ENCODE results near the gene ESYT3.

DNA sequence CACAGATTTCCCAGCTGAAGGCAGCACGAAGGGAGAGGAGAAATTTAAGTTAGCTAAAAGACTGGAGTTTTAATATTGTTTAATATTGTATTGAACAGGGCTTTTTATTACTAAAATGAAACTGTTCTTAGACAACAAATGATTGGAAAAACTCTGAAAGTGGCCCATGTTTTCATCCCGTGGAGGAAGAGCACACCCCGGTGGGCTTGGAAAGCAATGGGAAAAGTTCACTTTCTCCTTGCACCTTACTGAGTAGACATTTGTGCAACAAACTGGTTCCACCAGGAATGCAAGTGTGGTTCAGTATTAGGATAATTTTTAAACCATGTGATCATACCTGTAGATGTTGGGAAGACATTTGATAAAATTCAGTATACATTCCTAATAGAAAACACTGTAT is 8.2 kb upstream of the ESYT3 start:
- TF ChIP-seq, protein P1, sequence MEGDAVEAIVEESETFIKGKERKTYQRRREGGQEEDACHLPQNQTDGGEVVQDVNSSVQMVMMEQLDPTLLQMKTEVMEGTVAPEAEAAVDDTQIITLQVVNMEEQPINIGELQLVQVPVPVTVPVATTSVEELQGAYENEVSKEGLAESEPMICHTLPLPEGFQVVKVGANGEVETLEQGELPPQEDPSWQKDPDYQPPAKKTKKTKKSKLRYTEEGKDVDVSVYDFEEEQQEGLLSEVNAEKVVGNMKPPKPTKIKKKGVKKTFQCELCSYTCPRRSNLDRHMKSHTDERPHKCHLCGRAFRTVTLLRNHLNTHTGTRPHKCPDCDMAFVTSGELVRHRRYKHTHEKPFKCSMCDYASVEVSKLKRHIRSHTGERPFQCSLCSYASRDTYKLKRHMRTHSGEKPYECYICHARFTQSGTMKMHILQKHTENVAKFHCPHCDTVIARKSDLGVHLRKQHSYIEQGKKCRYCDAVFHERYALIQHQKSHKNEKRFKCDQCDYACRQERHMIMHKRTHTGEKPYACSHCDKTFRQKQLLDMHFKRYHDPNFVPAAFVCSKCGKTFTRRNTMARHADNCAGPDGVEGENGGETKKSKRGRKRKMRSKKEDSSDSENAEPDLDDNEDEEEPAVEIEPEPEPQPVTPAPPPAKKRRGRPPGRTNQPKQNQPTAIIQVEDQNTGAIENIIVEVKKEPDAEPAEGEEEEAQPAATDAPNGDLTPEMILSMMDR (tag by site-specific recombination; IDR thresholded peaks at IDR 0.05), result no peak
- no peak for TF ChIP-seq ZNF362 (tag by site-specific recombination; IDR thresholded peaks at IDR 0.05)
- TF ChIP-seq ZNF121 (tag by site-specific recombination; IDR thresholded peaks at IDR 0.05), result no peak
- no peak for TF ChIP-seq KLF10 (tag by site-specific recombination; IDR thresholded peaks at IDR 0.05)
- no peak for TF ChIP-seq OSR2 (tag by site-specific recombination; IDR thresholded peaks at IDR 0.05)
- no peak for TF ChIP-seq ZFP3 (tag by site-specific recombination; IDR thresholded peaks at IDR 0.05; ENCODE audit: low read depth)
- TF ChIP-seq TCF7L2 (IDR thresholded peaks at IDR 0.05; ENCODE audit: borderline replicate concordance, low read depth, low read length), result no peak
- TF ChIP-seq GLIS2 (tag by site-specific recombination; IDR thresholded peaks at IDR 0.05), result no peak
- TF ChIP-seq, protein P2, sequence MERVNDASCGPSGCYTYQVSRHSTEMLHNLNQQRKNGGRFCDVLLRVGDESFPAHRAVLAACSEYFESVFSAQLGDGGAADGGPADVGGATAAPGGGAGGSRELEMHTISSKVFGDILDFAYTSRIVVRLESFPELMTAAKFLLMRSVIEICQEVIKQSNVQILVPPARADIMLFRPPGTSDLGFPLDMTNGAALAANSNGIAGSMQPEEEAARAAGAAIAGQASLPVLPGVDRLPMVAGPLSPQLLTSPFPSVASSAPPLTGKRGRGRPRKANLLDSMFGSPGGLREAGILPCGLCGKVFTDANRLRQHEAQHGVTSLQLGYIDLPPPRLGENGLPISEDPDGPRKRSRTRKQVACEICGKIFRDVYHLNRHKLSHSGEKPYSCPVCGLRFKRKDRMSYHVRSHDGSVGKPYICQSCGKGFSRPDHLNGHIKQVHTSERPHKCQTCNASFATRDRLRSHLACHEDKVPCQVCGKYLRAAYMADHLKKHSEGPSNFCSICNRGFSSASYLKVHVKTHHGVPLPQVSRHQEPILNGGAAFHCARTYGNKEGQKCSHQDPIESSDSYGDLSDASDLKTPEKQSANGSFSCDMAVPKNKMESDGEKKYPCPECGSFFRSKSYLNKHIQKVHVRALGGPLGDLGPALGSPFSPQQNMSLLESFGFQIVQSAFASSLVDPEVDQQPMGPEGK (tag by site-specific recombination; IDR thresholded peaks at IDR 0.05), result no peak
- TF ChIP-seq ZNF138 (tag by site-specific recombination; IDR thresholded peaks at IDR 0.05; ENCODE audit: borderline replicate concordance), result no peak
- TF ChIP-seq SP3 (tag by site-specific recombination; IDR thresholded peaks at IDR 0.05), result no peak
